Measurements from ENCODE around the gene ZNF560.
"Not testable (repeated sequence)": the region's sequence is repeated elsewhere in the genome, so short reads cannot be mapped to it uniquely, and the experiment has no call there.

Gene ZNF560

DNA sequence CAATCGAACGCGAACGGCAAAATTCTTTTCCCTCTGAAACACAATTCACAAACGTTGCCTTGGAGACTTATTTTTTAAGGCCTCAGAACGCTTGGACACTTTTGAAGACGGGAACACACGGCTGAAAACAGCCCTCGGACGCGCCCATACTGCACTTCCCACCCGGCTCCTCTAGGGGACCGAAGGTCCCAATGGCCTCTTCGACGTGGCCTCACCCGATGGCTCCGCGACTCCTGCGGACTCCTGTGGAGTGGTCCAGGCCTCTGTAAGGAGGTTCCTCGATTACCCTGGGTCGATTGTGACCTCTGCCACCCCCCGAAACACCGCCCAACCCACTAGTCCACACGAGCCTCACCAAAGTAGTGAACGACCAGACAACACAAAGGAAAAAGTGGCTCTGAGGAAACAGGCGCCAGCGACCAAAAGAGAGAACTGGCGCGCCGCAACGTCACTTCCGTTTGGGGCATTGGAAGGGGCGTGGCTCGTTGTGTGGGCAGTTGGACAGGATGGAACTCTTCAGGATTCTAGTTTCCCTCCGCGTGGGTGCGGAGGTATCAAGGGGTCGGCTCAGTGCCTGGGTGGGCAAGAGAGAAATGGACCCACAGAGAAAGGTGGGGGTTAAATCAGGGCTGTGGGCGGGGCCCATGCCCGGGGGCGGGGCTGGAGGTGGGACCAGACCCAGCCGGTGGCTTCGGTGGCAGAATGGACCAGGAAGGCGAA lies at the start of gene ZNF560:
ZNF560 (minus strand) TSS at position 434 of the 720 bp plus-strand sequence. CDS start 23,303 bp downstream, outside the sequence.
- DNase-seq (ENCODE audit: extremely low read depth, low read depth): peak; percentile 4
- TF ChIP-seq, protein P1, sequence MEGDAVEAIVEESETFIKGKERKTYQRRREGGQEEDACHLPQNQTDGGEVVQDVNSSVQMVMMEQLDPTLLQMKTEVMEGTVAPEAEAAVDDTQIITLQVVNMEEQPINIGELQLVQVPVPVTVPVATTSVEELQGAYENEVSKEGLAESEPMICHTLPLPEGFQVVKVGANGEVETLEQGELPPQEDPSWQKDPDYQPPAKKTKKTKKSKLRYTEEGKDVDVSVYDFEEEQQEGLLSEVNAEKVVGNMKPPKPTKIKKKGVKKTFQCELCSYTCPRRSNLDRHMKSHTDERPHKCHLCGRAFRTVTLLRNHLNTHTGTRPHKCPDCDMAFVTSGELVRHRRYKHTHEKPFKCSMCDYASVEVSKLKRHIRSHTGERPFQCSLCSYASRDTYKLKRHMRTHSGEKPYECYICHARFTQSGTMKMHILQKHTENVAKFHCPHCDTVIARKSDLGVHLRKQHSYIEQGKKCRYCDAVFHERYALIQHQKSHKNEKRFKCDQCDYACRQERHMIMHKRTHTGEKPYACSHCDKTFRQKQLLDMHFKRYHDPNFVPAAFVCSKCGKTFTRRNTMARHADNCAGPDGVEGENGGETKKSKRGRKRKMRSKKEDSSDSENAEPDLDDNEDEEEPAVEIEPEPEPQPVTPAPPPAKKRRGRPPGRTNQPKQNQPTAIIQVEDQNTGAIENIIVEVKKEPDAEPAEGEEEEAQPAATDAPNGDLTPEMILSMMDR (IDR thresholded peaks at IDR 0.05; ENCODE audit: low read depth, low read length): peak; percentile 27

- TF ChIP-seq, protein P1 (IDR thresholded peaks at IDR 0.05; ENCODE audit: low read depth, low read length): no peak
- DNase-seq (ENCODE audit: extremely low read depth, low read depth): no peak
Observed at GRCh38 chr19:9547870-9548269, 49.5 kb upstream of the ZNF560 start.

GRCh38 chr19:9541281-9541680 lies 42.9 kb upstream of the ZNF560 start:
- DNase-seq (ENCODE audit: extremely low read depth, low read depth): not testable (repeated sequence)

DNA sequence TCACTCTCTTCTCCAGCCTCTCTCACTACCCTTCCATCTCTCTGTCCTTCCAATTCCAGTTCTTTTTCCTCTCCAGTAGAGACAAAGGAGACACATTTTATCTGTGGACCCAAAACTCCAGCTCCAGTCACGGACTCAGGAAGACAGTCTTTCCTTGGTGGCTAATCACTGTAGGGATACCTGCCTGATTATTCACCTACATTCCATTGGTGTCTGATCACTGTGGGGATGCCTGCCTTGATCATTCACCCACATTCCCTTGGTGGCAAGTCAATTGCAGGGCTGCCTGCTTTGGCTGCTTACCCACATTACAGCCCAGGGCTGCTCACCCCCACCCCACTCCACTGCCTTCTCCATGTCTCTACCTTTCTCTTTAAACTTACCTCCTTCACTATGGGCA lies 41.5 kb upstream of the ZNF560 start:
- DNase-seq (ENCODE audit: extremely low read depth, low read depth): not testable (repeated sequence)

- not testable (repeated sequence) for DNase-seq (ENCODE audit: extremely low read depth, low read depth)
Observed at GRCh38 chr19:9539201-9539600, 40.8 kb upstream of the ZNF560 start.

DNA sequence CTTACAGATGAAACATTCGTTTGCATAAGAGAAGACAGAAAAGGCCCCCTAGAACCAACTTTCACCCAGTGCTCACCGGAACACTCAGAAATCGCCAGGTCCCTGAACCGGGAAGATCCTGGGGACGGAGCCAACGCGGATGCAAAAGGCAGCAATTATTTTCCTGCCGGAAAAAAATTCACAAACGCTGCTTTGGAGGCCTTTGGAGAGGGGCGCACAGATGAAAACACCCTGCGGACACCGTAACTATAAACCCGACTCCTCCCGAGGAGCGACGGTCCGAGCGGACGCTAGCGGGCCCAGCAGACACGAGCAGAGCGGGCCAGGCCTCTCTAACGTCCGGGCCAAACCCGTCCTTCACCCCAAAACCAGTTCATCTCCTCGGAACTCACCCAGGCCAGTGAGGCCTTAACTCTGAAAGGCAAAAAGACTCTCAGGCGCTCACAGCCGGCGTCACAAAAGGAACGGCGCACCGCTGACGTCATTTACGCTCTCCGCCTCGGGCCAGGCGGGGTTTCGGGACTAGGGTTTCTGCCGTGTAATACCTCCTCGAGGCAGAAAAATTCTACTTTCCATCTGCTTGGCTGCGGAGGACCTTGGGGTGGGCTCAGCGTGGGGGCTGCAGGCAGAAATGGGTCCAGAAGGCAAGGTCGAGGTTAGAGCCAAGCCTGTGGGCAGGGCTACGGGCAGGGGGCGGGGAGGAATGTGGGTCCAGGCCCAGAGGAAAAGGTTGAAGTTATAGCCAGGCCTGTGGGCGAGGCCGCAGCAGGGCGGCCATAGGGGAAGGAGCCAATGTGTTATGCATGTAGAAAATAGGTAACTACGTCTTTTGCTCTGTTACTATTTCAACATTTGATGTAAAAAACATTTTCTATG lies 40.0 kb upstream of the ZNF560 start, which contains the start of gene ZNF426:
ZNF426 (minus strand) TSS at position 463 of the 876 bp plus-strand sequence. CDS start 2,413 bp downstream, outside the sequence.
- DNase-seq (ENCODE audit: extremely low read depth, low read depth): peak; percentile 68
- TF ChIP-seq, protein P1 (IDR thresholded peaks at IDR 0.05; ENCODE audit: low read depth, low read length): no peak

DNA sequence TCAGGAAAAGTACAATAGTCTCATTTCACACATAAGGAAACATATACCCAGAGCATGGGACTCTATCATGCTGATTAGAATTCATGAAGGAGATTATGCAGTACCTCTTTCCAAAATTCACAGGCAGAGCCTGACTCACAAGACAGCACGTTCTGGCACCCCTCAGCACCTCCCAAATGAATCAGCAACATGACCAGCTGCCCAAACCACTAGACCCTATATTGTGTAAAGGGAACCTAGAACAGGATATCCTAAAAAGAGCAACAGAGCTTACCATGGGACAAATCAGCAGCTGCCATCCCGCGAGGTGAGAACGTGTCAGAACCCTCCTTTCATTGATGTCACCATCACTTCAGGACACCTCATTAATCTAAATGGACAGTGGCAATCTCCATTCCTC lies 37.5 kb upstream of the ZNF560 start:
- DNase-seq (ENCODE audit: extremely low read depth, low read depth): no peak
- TF ChIP-seq, protein P1 (IDR thresholded peaks at IDR 0.05; ENCODE audit: low read depth, low read length): no peak

DNA sequence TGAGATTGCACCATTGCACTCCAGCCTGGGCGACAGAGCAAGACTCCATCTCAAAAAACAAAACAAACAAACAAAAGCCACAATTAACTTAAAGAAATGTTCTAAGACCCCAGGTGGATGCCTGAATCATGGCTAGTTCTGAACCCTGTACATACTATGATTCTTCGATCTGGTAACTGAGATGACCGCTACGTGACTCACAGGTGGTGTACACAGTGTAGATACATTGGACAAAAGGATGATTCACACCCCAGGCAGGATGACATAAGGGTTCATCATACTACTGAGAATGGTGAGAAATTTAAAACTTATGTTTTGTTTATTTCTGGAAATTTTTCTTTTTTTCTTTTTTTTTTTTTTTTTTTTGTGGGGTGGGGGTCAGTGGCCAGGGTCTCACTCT lies 33.5 kb upstream of the ZNF560 start:
- TF ChIP-seq, protein P1 (IDR thresholded peaks at IDR 0.05; ENCODE audit: low read depth, low read length): no peak
- DNase-seq (ENCODE audit: extremely low read depth, low read depth): no peak

All from AG09319 (cell line).